ENCODE measurements around the gene SIT1.

DNA sequence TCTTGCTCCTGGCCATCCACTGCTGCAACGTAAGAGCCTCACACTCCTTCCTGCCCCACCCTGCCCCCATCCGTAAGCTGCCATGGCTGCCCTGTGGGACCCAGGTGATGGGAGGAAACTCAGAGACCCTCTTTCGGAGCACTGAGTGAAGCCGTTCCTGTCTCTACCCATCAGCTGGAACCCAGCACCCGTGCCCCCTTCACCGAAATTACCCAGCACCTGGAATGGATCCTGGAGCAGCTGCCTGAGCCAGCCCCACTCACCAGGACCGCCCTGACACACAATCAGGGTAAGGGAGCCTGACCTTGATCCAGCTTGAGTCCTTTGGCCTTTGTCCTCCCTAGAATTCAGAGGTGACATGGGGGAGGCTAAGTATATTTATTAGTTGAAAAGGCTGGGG, 42.5 kb downstream of the SIT1 start:
- TF ChIP-seq POLR2AphosphoS5 (IDR thresholded peaks at IDR 0.05), result peak in 2 of 3 donors; percentile 24 to 29
- TF ChIP-seq, protein P1, sequence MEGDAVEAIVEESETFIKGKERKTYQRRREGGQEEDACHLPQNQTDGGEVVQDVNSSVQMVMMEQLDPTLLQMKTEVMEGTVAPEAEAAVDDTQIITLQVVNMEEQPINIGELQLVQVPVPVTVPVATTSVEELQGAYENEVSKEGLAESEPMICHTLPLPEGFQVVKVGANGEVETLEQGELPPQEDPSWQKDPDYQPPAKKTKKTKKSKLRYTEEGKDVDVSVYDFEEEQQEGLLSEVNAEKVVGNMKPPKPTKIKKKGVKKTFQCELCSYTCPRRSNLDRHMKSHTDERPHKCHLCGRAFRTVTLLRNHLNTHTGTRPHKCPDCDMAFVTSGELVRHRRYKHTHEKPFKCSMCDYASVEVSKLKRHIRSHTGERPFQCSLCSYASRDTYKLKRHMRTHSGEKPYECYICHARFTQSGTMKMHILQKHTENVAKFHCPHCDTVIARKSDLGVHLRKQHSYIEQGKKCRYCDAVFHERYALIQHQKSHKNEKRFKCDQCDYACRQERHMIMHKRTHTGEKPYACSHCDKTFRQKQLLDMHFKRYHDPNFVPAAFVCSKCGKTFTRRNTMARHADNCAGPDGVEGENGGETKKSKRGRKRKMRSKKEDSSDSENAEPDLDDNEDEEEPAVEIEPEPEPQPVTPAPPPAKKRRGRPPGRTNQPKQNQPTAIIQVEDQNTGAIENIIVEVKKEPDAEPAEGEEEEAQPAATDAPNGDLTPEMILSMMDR (IDR thresholded peaks at IDR 0.05 in 8 of 11, conservative IDR thresholded peaks at IDR 0.05 in 3 of 11), result no peak
- TF ChIP-seq POLR2A (IDR thresholded peaks at IDR 0.05), result no peak

Measured in spleen (tissue), 7 donors.